GM21367 (cell line): ENCODE measurements around the gene GMPPA.
A peak's percentile ranks its signal among the peaks of the same experiment; 100 is the strongest.

Experiments used
- ATAC-seq: cut with Tn5 transposase; IDR thresholded peaks from one replicate; pipeline ENCODE4 v1.9.1; 2021; ENCODE audit not compliant: unreplicated experiment

GMPPA gene

GRCh38 chr2:219517954-219518778, 19.5 kb downstream of the GMPPA start:
- no peak for ATAC-seq

GRCh38 chr2:219519526-219519916, 20.8 kb downstream of the GMPPA start:
- ATAC-seq: no peak

GRCh38 chr2:219520079-219520478, 21.4 kb downstream of the GMPPA start:
- no peak for ATAC-seq

GRCh38 chr2:219521066-219521880, 22.6 kb downstream of the GMPPA start:
- ATAC-seq: no peak

GRCh38 chr2:219522111-219523030, 23.7 kb downstream of the GMPPA start:
- ATAC-seq: no peak

GRCh38 chr2:219523031-219523671, 24.5 kb downstream of the GMPPA start:
- ATAC-seq: no peak

GRCh38 chr2:219524817-219525216, 26.1 kb downstream of the GMPPA start:
- ATAC-seq: no peak

GRCh38 chr2:219525533-219526232, 27.0 kb downstream of the GMPPA start:
- no peak for ATAC-seq

GRCh38 chr2:219526320-219527075, 27.8 kb downstream of the GMPPA start:
- no peak for ATAC-seq

GRCh38 chr2:219527076-219527394, 28.3 kb downstream of the GMPPA start:
- ATAC-seq: no peak

- ATAC-seq: no peak
Observed at GRCh38 chr2:219527472-219527871, 28.8 kb downstream of the GMPPA start.

GRCh38 chr2:219530048-219530963, 31.6 kb downstream of the GMPPA start:
- peak; percentile 84 for ATAC-seq

GRCh38 chr2:219531639-219532377, 33.1 kb downstream of the GMPPA start:
- no peak for ATAC-seq

GRCh38 chr2:219532378-219532649, 33.6 kb downstream of the GMPPA start:
- no peak for ATAC-seq

GRCh38 chr2:219533930-219534661, 35.4 kb downstream of the GMPPA start:
- ATAC-seq: no peak

- ATAC-seq: no peak
Observed at GRCh38 chr2:219536425-219536824, 37.7 kb downstream of the GMPPA start.

GRCh38 chr2:219536967-219537366, 38.3 kb downstream of the GMPPA start:
- no peak for ATAC-seq
